Bronchus fibroblast of lung (primary cell): ENCODE measurements around the gene EIF2S3B. TPM values are rescaled to one million over a fixed set of nuclear protein-coding genes. Genes with fewer than 3 reads are reported as not detected.

Source experiments
- total RNA-seq: library from RNA; depleted of rRNA; stranded (reverse); fragments of >200 nt; gene quantifications from 2 replicates; pipeline ENCODE4 v1.2.3, GENCODE V29; 2015

EIF2S3B gene
- 0.30 and 0.50 TPM in 2 replicates for total RNA-seq

DNA sequence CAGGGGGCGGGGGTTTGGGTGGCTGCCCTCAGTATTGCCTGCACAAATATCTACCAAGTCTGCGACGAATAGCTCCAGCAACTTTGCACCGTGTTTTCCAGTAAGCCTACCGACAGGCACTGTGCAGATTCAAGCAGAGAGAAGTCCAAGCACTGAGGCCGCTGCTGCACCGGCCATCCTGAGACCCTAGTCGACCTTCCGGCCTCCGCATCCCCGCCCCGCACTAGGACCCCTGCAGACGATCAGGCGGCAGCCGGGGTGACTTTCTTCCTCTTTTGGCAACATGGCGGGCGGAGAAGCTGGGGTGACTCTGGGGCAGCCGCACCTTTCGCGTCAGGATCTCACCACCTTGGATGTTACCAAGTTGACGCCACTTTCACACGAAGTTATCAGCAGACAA is at the start of gene EIF2S3B:
Gene EIF2S3B (plus strand): TSS at position 271 of the 400 bp plus-strand sequence. CDS start 13 bp downstream, at position 284.

Other genes starting within 250 kb of the EIF2S3B start
- gene KLRD1, start 198.0 kb upstream of the EIF2S3B start, total RNA-seq: not detected in 2 replicates
- gene KLRK1, start 115.8 kb upstream of the EIF2S3B start, total RNA-seq: not detected in 2 replicates
- not detected in 2 replicates for gene KLRC4, start 96.1 kb upstream of the EIF2S3B start, total RNA-seq
- not detected in 2 replicates for gene KLRC3, start 85.3 kb upstream of the EIF2S3B start, total RNA-seq
- not detected in 2 replicates for gene KLRC2, start 69.9 kb upstream of the EIF2S3B start, total RNA-seq
- gene KLRC1, start 52.5 kb upstream of the EIF2S3B start, total RNA-seq: not detected in 2 replicates
- 21.1 and 26.1 TPM in 2 replicates for gene MAGOHB, start 107.7 kb downstream of the EIF2S3B start, total RNA-seq
- under 0.01 TPM in 1 of 2 replicates, not detected in the other for gene STYK1, start 168.2 kb downstream of the EIF2S3B start, total RNA-seq
- 199 and 200 TPM in 2 replicates for gene YBX3, start 217.4 kb downstream of the EIF2S3B start, total RNA-seq